GM21526 (cell line): Measurements from ENCODE around the gene MAP2.

Source experiments
- ATAC-seq: cut with Tn5 transposase; IDR thresholded peaks from one replicate; pipeline ENCODE4 v1.9.1; 2021; ENCODE audit warnings: moderate library complexity; ENCODE audit not compliant: unreplicated experiment, low FRiP score

MAP2 gene

GRCh38 chr2:209423562-209424198, at the start of gene MAP2:
Gene MAP2, plus strand, starts transcription at chr2:209424047. Its CDS starts 229,124 bp downstream, at chr2:209653171.
- peak; percentile 99 for ATAC-seq

- ATAC-seq: no peak
Measured at GRCh38 chr2:209376686-209377085, 47.2 kb upstream of the MAP2 start.

DNA sequence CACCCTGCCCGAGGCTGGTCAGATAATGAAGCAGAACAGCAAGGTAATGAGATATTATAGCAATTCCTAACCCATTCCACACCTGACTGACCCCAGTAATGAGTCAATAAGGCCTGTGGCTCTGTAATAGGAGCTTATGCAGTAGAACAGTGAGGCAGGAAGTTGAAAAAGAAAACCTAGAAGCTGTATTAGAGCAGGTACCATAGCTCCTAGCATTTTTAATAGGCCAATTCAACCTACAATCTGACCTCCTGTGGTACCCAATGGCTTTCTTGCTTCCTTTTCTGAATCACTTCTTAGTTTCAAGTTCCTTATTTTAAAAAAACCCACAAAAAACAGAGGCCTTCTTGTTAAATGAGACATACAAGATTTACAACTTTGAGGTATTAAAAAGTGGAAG, 43.6 kb upstream of the MAP2 start:
- ATAC-seq: peak; percentile 100

- ATAC-seq: no peak
Measured at GRCh38 chr2:209381091-209381490, 42.8 kb upstream of the MAP2 start.

DNA sequence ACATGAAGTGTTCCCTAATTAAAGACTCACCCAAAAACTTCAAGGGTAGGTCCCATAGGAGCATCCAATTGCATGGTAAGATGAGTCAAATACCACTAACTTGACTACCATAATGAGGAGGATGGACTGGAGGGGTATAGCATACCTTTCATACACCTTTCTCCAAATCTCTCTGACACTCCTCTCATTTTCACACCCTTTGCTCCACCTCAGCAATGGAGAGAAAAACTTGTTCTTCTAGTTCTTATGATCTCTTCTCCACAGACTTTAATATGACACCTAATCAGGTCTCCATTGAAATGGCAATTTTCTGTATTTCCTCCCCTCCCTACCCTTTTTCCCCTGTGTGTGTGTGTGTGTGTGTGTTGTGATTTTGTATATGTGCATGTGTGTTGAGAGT, 41.1 kb upstream of the MAP2 start:
- no peak for ATAC-seq

DNA sequence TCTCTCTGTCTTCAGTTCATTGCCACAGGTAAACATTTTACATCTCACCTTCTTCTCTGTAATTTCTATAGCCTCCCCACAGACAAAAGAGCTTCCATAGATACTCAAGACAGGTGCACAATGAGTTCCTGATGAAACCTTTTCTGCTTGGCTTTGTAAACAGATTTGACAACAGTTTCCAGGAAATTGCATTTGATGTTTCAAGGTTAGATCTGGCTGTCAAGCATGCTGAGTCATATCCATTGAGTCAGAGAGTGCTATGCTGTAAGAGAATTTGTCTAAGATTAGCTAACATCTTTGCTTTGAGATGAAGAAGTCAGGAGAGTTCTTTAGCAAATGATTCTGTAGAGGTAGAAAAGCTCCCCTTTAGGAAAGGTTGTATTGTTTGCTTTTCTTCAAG, 40.6 kb upstream of the MAP2 start:
- ATAC-seq: no peak

DNA sequence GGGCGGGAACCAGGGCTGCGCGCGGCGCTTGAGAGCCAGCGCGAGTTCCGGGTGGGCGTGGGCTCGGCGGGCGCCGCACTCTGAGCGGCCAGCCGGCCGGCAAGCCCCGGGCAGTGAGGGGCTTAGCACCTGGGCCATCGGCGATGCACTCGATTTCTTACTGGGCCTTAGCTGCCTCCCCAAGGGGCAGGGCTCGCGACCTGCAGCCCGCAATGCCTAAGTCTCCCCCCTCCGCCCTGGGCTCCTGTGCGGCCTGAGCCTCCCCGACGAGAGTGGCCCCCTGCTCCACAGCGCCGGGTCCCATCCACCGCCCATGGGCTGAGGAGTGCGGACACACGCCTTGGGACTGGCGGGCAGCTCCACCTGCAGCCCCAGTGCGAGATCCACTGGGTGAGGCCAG, 36.5 kb upstream of the MAP2 start:
- no peak for ATAC-seq

GRCh38 chr2:209388446-209389037, 35.3 kb upstream of the MAP2 start:
- no peak for ATAC-seq

GRCh38 chr2:209389171-209389618, 34.7 kb upstream of the MAP2 start:
- ATAC-seq: no peak

GRCh38 chr2:209390839-209391238, 33.0 kb upstream of the MAP2 start:
- ATAC-seq: no peak

DNA sequence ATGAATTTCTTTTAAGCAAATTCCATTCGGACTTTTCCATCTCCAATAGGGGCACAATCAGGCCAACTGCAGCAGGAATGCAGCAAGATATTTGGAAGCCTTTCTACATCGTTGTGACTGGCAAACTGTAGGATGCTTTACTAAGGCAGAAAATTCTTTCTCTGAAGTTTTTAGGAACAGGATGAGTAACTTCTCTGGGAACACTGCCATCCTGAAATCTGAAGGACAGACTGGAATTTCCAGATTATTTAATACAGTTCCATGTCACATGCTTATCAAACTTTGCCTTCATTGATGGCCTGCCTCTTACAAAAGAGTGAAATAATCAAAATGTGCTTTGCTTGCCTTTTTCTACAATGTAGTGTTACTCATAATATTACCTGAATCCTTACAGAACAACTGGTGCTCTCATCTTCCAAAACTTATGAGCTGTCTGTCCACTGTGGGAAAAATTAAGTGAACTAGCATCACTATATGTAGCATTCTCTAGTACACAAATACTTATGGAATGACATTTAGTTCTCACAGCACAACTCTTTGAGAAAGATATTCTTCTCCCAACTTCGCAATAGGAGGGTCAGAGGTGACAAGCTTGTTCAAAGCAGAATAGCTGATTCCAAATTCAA, 32.0 kb upstream of the MAP2 start:
- no peak for ATAC-seq

- no peak for ATAC-seq
Measured at GRCh38 chr2:209395229-209395628, 28.6 kb upstream of the MAP2 start.

- no peak for ATAC-seq
Measured at GRCh38 chr2:209395652-209396051, 28.2 kb upstream of the MAP2 start.

- no peak for ATAC-seq
Measured at GRCh38 chr2:209398463-209398862, 25.4 kb upstream of the MAP2 start.

DNA sequence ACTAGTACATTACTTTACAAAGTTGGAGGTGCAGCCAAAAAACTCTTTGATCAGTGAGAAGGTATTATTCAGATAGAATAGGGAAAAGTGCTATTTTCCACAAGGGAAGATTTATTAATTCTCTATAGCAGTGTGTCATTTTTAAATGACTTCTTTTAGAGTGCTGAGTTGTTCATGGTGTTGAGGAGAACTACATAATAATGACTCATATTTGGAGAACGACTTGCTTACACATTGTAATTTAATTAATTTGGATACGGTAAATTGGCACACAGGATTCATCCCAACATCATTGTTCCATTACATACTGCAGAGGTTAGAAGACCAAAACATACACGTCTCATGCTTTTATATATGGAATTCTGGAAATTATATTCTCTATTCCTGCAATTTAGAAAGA, 22.1 kb upstream of the MAP2 start:
- ATAC-seq: no peak

DNA sequence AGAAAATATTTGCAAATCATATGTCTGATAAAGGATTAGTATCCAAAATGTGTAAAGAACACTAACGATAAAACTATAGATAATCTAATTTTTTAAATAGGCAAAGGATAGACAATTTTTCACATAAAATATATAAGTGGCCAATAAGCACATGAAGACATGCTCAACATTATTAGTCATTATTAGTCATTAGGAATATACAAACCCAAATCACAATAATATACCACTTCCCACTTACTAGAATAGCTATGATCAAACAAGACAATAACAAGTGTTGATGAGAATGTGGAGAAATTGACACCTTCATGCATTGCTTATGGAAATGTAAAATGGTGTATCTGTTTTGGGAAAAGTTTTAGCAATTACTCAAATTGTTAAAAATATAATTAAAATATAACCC, 12.6 kb upstream of the MAP2 start:
- ATAC-seq: no peak

DNA sequence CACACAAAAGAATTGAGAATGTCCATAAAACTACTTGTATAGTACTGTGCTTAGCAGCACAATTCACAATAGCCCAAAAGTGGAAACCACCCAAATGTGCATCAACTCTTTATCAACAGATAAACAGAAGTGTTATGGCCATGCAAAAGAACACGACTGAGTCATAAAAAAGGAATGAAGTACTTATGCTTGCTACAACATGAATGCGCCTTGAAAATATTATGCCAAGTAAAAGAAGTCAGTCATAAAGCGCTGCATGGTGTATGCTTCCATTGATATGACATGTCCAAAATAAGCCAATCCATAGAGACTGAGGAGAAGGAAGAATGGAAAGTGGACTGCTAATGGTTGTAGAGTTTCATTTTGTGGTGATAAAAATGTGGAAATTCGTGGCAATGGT, 12.1 kb upstream of the MAP2 start:
- ATAC-seq: no peak

DNA sequence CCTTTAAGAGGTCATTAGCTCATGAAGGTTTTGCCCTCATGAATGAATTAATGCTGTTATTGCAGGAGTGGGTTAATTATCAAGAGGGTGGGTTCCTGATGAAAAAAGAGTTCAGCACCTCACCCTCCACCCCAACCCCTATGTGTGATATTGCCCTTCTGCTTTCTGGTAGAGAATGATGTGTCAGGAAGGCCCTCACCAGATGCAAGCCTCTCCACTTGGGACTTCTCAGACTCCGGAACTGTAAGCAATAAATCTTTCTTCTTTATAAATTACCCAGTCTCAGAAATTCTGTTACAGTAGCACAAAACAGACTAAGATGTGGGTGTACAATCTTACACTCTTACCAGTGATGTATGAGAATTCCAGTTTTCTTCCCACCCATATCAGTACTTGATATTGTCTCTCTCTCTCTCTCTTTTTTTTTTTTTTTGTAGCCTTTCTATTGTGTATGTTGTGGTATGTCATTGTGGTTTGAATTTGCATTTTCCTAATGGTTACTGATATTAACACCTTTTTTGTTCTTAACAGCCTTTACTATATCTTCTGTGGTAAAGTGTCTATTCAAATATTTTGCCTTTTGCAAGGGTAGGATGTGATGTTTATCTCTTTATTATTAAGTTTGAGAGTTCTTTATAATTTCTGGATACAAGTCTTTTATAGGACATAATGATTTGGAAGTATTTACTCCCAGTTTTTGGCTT, 10.4 kb upstream of the MAP2 start:
- ATAC-seq: no peak

DNA sequence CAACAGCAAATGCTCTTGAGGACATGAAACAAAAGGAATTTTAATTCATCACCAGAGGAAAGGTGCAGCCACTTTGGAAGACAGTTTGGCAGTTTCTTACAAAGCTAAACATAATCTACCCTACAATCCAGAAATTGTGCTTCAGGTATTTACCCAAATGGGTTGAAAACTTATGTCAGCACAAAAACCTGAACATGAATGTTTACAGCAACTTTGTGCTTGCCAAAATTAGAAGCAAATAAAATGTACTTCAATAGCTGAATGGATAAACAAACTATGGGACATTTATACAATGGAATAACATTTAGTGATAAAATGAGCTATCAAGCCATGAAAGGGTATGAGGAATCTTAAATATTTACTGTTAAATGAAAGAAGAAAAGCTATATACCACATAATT, 6.9 kb upstream of the MAP2 start:
- no peak for ATAC-seq

- ATAC-seq: no peak
Measured at GRCh38 chr2:209422191-209422754, 1.6 kb upstream of the MAP2 start.

- ATAC-seq: peak; percentile 17
Measured at GRCh38 chr2:209424199-209424701, 403 bp downstream of the MAP2 start.
